SK-N-SH (cell line): ENCODE results near the gene RALGDS. TPM values are rescaled to one million over a fixed set of nuclear protein-coding genes. Genes with fewer than 3 reads are reported as not detected.

ENCODE experiments used
- CTCF ChIA-PET: fragments of 300-600, 350-600 bp; formaldehyde crosslinking; extraction: SDS; loops from one replicate; lab custom pipeline; 2021; lab: Yijun Ruan, JAX
- POLR2A ChIA-PET: fragments of 350-600 bp; sonication (Branson Sonifier 250); formaldehyde crosslinking; extraction: SDS; loops from one replicate; lab custom pipeline; 2020; ENCODE audit warnings: antibody characterized with exemption, inconsistent platforms; lab: Yijun Ruan, JAX
- DNase-seq: peaks from one replicate; pipeline ENCODE4 v3.0.0; 2012
- H2AFZ ChIP-seq: fragments of 200-600 bp; sonication (generic); 2 replicates; pipeline ENCODE4 v1.8.1; 2016; ENCODE audit warnings: antibody characterized with exemption, mild to moderate bottlenecking, low read depth
- H3F3A ChIP-seq: fragments of 200-600 bp; sonication (generic); replicated peaks from 2 replicates; pipeline ENCODE3; 2016; ENCODE audit warnings: antibody characterized with exemption, mild to moderate bottlenecking; ENCODE audit not compliant: insufficient read depth
- H3K27ac ChIP-seq, 2 experiments: fragments of 200-500 bp in 1 of 2; fragments of 200-600 bp in 1 of 2; sonication (Bioruptor generic) in 1 of 2; sonication (generic), shearing (Covaris generic) in 1 of 2; 2 replicates each; pipeline versions ENCODE4 v1.5.1 to v1.6.1; 2014 to 2016; ENCODE audit warnings: low read depth in 2 of 2, inconsistent platforms in 1 of 2, low read length in 1 of 2, mild to moderate bottlenecking in 1 of 2, mixed read lengths in 1 of 2
- H3K27me3 ChIP-seq: fragments of 200-600 bp; sonication (generic), shearing (Covaris generic); 2 replicates; pipeline ENCODE4 v1.6.1; 2016; ENCODE audit warnings: mixed run types; ENCODE audit not compliant: insufficient read depth
- H3K36me3 ChIP-seq, 2 experiments: fragments of 200-500 bp in 1 of 2; fragments of 200-600 bp in 1 of 2; sonication (Bioruptor generic) in 1 of 2; sonication (generic) in 1 of 2; replicated peaks in 1 of 2; 2 replicates each; pipeline versions ENCODE3 to v1.5.1; 2014 to 2016; ENCODE audit warnings: low read length in 1 of 2, mild to moderate bottlenecking in 1 of 2; ENCODE audit not compliant: insufficient read depth in 2 of 2, control insufficient read depth in 1 of 2
- H3K4me1 ChIP-seq, 2 experiments: fragments of 200-500 bp in 1 of 2; fragments of 200-600 bp in 1 of 2; sonication (Bioruptor generic) in 1 of 2; sonication (generic), shearing (Covaris generic) in 1 of 2; 2 replicates each; pipeline versions ENCODE4 v1.5.1 to v1.6.1; 2014 to 2016; ENCODE audit warnings: low read depth in 1 of 2, low read length in 1 of 2, mixed run types in 1 of 2; ENCODE audit not compliant: insufficient read depth in 2 of 2, control insufficient read depth in 1 of 2
- H3K4me2 ChIP-seq: fragments of 200-600 bp; sonication (generic), shearing (Covaris generic); 2 replicates; pipeline ENCODE4 v1.6.1; 2017; ENCODE audit warnings: mixed run types
- H3K4me3 ChIP-seq, 2 experiments: fragments of 200-500 bp in 1 of 2; fragments of 200-600 bp in 1 of 2; sonication (Bioruptor generic) in 1 of 2; sonication (generic), shearing (Covaris generic) in 1 of 2; 2 replicates each; pipeline versions ENCODE4 v1.5.1 to v1.8.1; 2014 to 2016; ENCODE audit warnings: low read depth in 2 of 2, inconsistent platforms in 1 of 2, low read length in 1 of 2, mild to moderate bottlenecking in 1 of 2, mixed read lengths in 1 of 2, moderate library complexity in 1 of 2
- H3K79me2 ChIP-seq: fragments of 200-600 bp; sonication (generic); 2 replicates; pipeline ENCODE4 v1.8.1; 2017; ENCODE audit warnings: mild to moderate bottlenecking; ENCODE audit not compliant: insufficient read depth
- H3K9ac ChIP-seq: fragments of 200-600 bp; sonication (generic); 2 replicates; pipeline ENCODE4 v1.6.1; 2017; ENCODE audit warnings: mixed run types
- H3K9me2 ChIP-seq: fragments of 200-600 bp; sonication (generic); 2 replicates; pipeline ENCODE4 v1.6.1; 2017; ENCODE audit warnings: mixed run types
- H3K9me3 ChIP-seq: fragments of 200-600 bp; sonication (generic); 2 replicates; pipeline ENCODE4 v1.6.1; 2017; ENCODE audit warnings: mixed run types, mild to moderate bottlenecking, moderate library complexity
- H4K20me1 ChIP-seq: fragments of 200-600 bp; sonication (generic); 2 replicates; pipeline ENCODE4 v1.6.1; 2017; ENCODE audit warnings: mild to moderate bottlenecking, mixed run types; ENCODE audit not compliant: insufficient read depth
- CHD2 ChIP-seq: fragments of 150-350 bp; IDR thresholded peaks from 2 replicates; pipeline ENCODE4 v1.6.1; 2018; ENCODE audit warnings: low read length; ENCODE audit not compliant: partially characterized antibody
- FOSL2 ChIP-seq: IDR thresholded peaks from 2 replicates; pipeline ENCODE4 v1.4.0; 2012; ENCODE audit warnings: low read depth, mild to moderate bottlenecking, moderate library complexity, borderline replicate concordance
- FOXM1 ChIP-seq: IDR thresholded peaks from 2 replicates; pipeline ENCODE4 v1.4.0; 2012; ENCODE audit warnings: low read depth, mild to moderate bottlenecking
- GATA2 ChIP-seq: sonication (generic); formaldehyde crosslinking; IDR thresholded peaks from 2 replicates; pipeline ENCODE4 v1.5.0; 2020; ENCODE audit warnings: mild to moderate bottlenecking, missing genetic modification reagents
- MEF2A ChIP-seq: IDR thresholded peaks from 2 replicates; pipeline ENCODE4 v1.4.0; 2012; ENCODE audit warnings: low read depth, borderline replicate concordance
- MXI1 ChIP-seq: IDR thresholded peaks from 2 replicates; pipeline ENCODE4 v1.6.1; 2012; ENCODE audit warnings: mild to moderate bottlenecking, low read depth, low read length, improper control_type of control experiment
- RAD21 ChIP-seq: IDR thresholded peaks from 2 replicates; pipeline ENCODE4 v1.6.1; 2012; ENCODE audit warnings: mild to moderate bottlenecking, low read length
- RCOR1 ChIP-seq: fragments of 150-350 bp; IDR thresholded peaks from 2 replicates; pipeline ENCODE4 v1.6.1; 2017; ENCODE audit warnings: antibody characterized with exemption, low read length
- RXRA ChIP-seq: IDR thresholded peaks from 2 replicates; pipeline ENCODE4 v1.4.0; 2012; ENCODE audit warnings: low read depth, mild to moderate bottlenecking, borderline replicate concordance
- SMC3 ChIP-seq: IDR thresholded peaks from 2 replicates; pipeline ENCODE4 v1.6.1; 2012; ENCODE audit warnings: low read depth, low read length, improper control_type of control experiment
- TEAD4 ChIP-seq: IDR thresholded peaks from 2 replicates; pipeline ENCODE4 v1.4.0; 2012; ENCODE audit warnings: mild to moderate bottlenecking, borderline replicate concordance; ENCODE audit not compliant: insufficient read depth
- WGBS: methylation state at CpG from one replicate; pipeline ENCODE4 v1.1.6; 2017; ENCODE audit warnings: low lambda C conversion rate; 5-methylcytosine and 5-hydroxymethylcytosine counted together
- polyA plus RNA-seq, 3 experiments: library from polyadenylated mRNA; depleted of rRNA; stranded (reverse); fragments of >200 nt; gene quantifications; 2 replicates each; pipeline ENCODE4 v1.2.3, GENCODE V29; 2012
- TF ChIP-seq, protein P1 (sequence below): fragments of 200-600 bp; sonication (generic); IDR thresholded peaks from 2 replicates; pipeline ENCODE4 v1.6.1; 2017; ENCODE audit warnings: antibody characterized with exemption, mild to moderate bottlenecking, moderate library complexity
- TF ChIP-seq, protein P2 (sequence below): IDR thresholded peaks from 2 replicates; pipeline ENCODE4 v1.4.0; 2012; ENCODE audit warnings: low read depth, borderline replicate concordance
- TF ChIP-seq, protein P3 (sequence below): IDR thresholded peaks from 2 replicates; pipeline ENCODE4; 2012
- TF ChIP-seq, protein P4 (sequence below): fragments of 150-350 bp; IDR thresholded peaks from 2 replicates; pipeline ENCODE4 v1.6.1; 2017; ENCODE audit warnings: antibody characterized with exemption, low read length, low read depth, borderline replicate concordance
- TF ChIP-seq, protein P5 (sequence below): IDR thresholded peaks from 2 replicates; pipeline ENCODE4 v1.6.1; 2012; ENCODE audit warnings: mild to moderate bottlenecking, low read depth, low read length, moderate library complexity

The RALGDS gene
- polyA plus RNA-seq, 1 of the 3 experiments (the other 2 are of a cell fraction) = 64.7 TPM

DNA sequence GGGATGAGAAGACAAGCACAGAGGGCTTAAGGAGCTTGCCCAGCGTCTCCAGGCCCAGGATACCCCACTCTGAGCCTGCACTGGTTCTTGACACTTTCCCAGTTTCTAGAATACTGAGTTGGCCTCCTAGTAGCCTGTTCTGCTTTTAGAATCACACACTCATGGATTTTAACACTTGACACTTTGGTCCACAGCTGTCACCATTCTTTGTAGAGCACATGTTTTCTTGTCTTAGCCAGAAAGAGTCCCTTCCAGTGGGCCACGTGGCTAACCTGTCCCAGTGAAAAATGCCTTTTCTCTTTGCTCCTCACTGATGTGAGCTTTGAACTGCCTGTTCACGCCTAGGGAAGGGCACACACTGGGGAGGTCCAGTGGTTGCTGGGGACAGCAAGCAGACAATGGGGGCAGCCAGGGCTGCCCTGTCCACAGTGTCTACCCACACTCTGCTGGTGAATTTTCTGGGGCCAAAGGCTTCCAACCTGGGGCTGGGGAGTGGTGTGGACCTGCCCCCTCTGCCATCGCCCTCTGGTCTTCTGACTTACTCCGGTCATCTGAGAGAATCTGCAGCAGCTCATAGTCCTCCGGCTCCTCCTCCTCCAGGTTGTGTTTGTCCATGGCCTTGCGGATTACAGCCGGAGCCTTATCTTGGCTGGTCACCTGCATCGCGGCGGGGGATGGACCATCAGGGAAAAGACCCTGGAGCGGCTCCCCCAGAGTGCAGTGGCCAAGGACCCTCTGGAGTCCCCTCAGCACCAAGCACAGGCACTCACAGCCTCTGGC, 21.1 kb downstream of the RALGDS start:
- Histone ChIP-seq H3K36me3 (peaks cover 42 to 68% of the 10 kb centered on the region in 2 experiments), H3K27ac (no peak overlapping the region)
- CTCF ChIA-PET = interaction anchor here (1.3 to 30.3 kb wide), 5 partner anchors 16 to 74 kb away, joined by 3 to 810 read pairs (median 5); no protein-coding TSS in a partner anchor

More for the DNA sequence above, 21.1 kb downstream of the RALGDS start:
- Histone ChIP-seq H3K9ac (no peak overlapping the region), H3K4me1 (peaks cover 0 to 2% of the 10 kb centered on the region in 2 experiments; a peak in 1 of 4 replicates), H3K79me2 (no peaks in the 10 kb centered on the region), H4K20me1 (no peaks in the 10 kb centered on the region), H3K4me2 (no peak overlapping the region), H3K9me2 (no peaks in the 10 kb centered on the region), H3K4me3 (no peak overlapping the region; a peak in 1 of 4 replicates), H2AFZ (no peak overlapping the region), H3K27me3 (no peaks in the 10 kb centered on the region), H3K9me3 (peaks cover 9% of the 10 kb centered on the region; the same call in 1 of the 2 replicates), H3F3A (peaks cover 3% of the 10 kb centered on the region)
- no peak for TF ChIP-seq MEF2A
- TF ChIP-seq, protein P1, sequence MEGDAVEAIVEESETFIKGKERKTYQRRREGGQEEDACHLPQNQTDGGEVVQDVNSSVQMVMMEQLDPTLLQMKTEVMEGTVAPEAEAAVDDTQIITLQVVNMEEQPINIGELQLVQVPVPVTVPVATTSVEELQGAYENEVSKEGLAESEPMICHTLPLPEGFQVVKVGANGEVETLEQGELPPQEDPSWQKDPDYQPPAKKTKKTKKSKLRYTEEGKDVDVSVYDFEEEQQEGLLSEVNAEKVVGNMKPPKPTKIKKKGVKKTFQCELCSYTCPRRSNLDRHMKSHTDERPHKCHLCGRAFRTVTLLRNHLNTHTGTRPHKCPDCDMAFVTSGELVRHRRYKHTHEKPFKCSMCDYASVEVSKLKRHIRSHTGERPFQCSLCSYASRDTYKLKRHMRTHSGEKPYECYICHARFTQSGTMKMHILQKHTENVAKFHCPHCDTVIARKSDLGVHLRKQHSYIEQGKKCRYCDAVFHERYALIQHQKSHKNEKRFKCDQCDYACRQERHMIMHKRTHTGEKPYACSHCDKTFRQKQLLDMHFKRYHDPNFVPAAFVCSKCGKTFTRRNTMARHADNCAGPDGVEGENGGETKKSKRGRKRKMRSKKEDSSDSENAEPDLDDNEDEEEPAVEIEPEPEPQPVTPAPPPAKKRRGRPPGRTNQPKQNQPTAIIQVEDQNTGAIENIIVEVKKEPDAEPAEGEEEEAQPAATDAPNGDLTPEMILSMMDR = no peak
- TF ChIP-seq MXI1 = no peak
- TF ChIP-seq, protein P2, sequence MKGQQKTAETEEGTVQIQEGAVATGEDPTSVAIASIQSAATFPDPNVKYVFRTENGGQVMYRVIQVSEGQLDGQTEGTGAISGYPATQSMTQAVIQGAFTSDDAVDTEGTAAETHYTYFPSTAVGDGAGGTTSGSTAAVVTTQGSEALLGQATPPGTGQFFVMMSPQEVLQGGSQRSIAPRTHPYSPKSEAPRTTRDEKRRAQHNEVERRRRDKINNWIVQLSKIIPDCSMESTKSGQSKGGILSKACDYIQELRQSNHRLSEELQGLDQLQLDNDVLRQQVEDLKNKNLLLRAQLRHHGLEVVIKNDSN = no peak
- TF ChIP-seq, protein P3, sequence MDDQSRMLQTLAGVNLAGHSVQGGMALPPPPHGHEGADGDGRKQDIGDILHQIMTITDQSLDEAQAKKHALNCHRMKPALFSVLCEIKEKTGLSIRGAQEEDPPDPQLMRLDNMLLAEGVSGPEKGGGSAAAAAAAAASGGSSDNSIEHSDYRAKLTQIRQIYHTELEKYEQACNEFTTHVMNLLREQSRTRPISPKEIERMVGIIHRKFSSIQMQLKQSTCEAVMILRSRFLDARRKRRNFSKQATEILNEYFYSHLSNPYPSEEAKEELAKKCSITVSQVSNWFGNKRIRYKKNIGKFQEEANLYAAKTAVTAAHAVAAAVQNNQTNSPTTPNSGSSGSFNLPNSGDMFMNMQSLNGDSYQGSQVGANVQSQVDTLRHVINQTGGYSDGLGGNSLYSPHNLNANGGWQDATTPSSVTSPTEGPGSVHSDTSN = no peak
- no peak for TF ChIP-seq CHD2
- TF ChIP-seq, protein P4, sequence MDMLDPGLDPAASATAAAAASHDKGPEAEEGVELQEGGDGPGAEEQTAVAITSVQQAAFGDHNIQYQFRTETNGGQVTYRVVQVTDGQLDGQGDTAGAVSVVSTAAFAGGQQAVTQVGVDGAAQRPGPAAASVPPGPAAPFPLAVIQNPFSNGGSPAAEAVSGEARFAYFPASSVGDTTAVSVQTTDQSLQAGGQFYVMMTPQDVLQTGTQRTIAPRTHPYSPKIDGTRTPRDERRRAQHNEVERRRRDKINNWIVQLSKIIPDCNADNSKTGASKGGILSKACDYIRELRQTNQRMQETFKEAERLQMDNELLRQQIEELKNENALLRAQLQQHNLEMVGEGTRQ = no peak
- no peak for TF ChIP-seq RXRA
- no peak for TF ChIP-seq SMC3
- no peak for TF ChIP-seq FOSL2
- TF ChIP-seq FOXM1 = no peak
- no peak for TF ChIP-seq RCOR1
- TF ChIP-seq GATA2 (CRISPR knock-in tag) = no peak
- TF ChIP-seq RAD21 = no peak
- TF ChIP-seq, protein P5, sequence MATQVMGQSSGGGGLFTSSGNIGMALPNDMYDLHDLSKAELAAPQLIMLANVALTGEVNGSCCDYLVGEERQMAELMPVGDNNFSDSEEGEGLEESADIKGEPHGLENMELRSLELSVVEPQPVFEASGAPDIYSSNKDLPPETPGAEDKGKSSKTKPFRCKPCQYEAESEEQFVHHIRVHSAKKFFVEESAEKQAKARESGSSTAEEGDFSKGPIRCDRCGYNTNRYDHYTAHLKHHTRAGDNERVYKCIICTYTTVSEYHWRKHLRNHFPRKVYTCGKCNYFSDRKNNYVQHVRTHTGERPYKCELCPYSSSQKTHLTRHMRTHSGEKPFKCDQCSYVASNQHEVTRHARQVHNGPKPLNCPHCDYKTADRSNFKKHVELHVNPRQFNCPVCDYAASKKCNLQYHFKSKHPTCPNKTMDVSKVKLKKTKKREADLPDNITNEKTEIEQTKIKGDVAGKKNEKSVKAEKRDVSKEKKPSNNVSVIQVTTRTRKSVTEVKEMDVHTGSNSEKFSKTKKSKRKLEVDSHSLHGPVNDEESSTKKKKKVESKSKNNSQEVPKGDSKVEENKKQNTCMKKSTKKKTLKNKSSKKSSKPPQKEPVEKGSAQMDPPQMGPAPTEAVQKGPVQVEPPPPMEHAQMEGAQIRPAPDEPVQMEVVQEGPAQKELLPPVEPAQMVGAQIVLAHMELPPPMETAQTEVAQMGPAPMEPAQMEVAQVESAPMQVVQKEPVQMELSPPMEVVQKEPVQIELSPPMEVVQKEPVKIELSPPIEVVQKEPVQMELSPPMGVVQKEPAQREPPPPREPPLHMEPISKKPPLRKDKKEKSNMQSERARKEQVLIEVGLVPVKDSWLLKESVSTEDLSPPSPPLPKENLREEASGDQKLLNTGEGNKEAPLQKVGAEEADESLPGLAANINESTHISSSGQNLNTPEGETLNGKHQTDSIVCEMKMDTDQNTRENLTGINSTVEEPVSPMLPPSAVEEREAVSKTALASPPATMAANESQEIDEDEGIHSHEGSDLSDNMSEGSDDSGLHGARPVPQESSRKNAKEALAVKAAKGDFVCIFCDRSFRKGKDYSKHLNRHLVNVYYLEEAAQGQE = no peak
- TF ChIP-seq TEAD4 = no peak
- DNase-seq = no peak
- POLR2A ChIA-PET = interaction anchor here (0.6 kb wide), 1 partner anchor 69 kb away, joined by 4 read pairs; the partner anchor contains the start of gene GTF3C5
- over 99% methylated on average over 9 of the region's 12 CpGs for WGBS
